Fibroblast of gingiva (primary cell): ENCODE results near the gene ACYP2.
"Not testable (repeated sequence)": the region's sequence is repeated elsewhere in the genome, so short reads cannot be mapped to it uniquely, and the experiment has no call there.

Source experiments
- DNase-seq: peaks from one replicate; pipeline ENCODE4 v3.0.0-alpha.2; 2011; ENCODE audit warnings: low read depth

The ACYP2 gene

DNA sequence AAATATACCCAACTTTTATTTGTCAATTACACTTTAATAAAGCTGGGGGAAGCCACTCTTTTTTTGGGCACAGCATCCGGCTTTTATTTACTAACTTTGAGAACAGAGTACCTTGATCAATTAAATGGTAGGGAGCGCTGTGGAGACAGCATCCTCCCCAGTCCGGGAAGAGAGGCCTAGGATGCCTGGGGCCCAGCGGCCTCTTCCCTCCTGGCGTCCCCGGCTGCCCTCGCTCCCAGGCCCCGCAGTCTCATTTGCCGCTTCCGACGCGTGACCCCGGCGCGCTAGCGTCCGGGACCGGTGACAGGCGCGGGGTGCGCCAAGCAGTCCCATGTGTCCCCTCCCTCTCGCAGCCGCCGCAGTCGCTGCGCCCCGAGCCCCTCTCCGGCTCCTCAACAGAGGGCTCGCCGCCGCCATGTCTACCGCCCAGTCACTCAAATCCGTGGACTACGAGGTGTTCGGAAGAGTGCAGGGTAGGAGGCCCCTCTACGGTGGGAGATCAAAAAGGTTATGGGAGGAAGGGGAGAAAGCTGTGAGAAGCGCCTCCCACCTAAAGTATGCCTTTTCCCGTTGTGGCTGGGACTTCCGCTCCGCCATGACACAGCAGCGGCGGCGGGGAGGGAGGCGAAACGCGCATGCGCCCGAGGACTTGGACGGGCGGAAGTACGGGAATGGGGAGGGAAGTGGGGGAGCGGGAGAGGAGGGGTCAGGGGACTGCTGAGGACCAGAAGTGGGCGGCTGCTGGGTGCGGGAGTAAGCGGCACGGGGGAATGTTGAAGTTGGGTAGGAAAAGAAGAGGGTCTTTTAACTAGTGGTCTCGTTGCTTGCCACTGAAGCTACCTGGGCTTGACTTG is at the start of gene ACYP2:
Gene ACYP2 (plus strand): TSS at position 332 of the 854 bp plus-strand sequence.
- DNase-seq: peak; percentile 97

DNA sequence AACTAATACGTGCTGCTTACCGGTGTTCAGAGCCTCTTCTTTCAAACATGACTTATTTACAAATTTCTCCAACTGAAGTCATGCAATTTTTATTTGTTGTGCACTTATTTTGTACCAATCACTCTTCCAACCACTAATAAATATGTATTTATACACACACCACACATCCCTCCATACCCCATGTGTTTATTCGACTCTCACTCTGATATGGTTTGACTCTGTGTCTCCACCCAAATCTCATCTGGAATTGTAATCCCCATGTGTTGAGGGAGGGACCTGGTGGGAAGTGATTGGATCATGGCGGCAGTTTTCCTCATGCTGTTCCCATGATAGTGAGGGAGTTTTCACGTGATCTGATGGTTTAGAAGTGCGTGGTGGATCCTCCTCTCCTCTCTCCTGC is 49.5 kb upstream of the ACYP2 start:
- no peak for DNase-seq

DNA sequence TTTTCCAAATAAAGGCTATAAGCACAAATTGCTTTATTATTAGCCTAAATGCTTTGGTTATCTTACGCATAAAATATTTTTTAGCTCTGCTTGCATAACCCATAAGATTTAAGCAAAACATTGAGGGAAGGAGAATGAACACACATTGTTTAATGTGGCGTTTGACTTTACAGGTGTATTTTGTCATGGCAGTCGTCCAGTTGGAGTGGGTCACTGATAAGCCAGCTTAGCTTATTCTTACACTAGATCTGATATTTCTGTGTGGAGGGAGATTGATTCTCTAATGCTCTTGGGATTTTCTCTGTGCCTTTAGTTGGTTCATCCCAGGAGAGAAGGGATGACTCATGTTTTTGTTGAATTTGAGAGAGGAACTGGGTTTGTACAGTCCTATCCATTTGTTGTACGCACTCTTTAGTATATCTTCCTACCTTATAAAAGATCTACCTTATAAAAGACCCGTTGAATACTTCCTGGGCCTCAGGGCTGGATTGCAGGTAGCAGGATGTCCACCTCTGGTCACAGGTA is 47.5 kb upstream of the ACYP2 start:
- DNase-seq: no peak

DNA sequence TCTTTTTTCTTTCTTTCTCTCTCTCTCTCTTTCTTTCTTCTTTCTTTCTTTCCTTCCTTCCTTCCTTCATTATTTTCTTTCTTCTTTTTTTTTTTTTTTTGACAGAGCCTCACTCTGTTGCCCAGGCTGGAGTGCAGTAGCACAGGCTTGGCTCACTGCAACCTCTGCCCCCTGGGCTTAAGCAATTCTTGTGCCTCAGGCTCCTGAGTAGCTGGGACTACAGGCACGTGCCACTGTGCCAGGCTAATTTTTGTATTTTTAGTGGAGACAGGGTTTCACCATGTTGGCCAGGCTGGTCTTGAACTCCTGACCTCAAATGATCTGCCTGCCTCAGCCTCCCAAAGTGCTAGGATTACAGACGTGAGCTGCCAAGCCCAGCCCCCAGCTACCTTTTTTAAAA is 42.9 kb upstream of the ACYP2 start:
- not testable (repeated sequence) for DNase-seq

DNA sequence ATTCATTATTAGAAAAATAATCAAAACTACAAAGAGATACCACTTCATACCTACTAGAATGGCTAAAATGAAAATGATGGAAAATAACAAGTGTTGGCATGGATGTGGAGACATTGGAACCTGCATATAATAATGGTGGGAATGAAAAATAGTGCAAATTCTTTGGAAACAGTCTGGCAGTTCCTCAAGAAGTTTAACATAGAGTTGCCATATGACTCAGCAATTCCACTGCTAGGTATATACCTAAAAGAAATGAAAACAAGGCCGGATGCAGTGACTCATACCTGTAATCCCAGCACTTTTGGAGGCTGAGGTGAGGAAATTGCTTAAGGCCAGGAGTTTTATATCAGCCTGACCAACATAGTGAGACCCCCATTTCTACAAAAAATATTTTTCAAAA is 41.6 kb upstream of the ACYP2 start:
- DNase-seq: peak; percentile 10

DNA sequence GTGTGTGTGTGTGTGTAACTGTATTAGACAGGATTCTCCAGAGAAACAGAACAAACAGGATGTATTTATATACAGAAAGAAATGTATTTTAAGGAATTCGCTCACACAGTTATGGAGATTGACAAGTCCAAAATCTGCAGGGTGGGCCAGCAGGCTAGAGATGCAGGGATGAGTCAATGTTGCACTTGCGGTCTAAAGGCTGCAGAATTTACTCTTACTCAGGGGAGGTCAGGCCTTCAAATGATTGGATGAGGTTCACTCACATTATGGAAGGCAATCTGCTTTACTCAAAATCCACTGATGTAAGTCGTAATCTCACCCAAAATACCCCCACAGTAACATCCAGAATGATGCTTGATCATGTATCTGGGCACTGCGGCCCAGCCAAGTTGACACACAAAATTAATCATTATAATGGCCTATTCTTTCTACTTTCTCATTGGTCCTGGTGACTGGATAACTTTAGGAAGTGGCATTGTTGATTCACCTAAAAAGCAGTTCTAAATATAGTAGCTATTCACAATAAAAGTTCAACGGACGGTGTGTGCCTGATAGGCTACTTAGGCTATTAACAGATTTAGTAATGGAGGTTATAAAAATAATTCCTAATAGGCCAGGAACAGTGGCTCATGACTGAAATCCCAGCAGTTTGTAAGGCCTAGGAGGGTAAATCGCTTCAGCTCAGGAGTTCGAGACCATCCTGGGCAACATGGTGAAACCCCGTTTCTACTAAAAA is 40.6 kb upstream of the ACYP2 start:
- DNase-seq: no peak

DNA sequence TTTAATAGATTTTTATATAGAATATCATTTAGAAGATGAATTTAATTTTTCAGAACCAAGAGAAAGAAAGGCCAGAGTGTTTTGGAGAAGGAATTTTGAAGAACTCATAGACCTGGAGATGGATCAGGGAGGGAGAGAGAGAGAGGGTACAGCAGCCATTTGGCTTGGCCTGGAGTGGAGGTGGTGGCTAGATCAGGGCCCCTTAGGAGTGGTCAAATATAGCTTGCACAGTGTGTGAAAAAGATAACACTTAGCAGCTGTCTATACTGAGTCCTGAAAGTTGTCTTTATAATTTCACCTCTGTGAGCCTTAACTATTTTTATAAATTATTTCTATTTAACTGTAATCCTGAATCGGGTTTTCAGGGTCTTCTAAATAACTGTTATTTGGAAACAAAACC is 38.8 kb upstream of the ACYP2 start:
- DNase-seq: no peak

DNA sequence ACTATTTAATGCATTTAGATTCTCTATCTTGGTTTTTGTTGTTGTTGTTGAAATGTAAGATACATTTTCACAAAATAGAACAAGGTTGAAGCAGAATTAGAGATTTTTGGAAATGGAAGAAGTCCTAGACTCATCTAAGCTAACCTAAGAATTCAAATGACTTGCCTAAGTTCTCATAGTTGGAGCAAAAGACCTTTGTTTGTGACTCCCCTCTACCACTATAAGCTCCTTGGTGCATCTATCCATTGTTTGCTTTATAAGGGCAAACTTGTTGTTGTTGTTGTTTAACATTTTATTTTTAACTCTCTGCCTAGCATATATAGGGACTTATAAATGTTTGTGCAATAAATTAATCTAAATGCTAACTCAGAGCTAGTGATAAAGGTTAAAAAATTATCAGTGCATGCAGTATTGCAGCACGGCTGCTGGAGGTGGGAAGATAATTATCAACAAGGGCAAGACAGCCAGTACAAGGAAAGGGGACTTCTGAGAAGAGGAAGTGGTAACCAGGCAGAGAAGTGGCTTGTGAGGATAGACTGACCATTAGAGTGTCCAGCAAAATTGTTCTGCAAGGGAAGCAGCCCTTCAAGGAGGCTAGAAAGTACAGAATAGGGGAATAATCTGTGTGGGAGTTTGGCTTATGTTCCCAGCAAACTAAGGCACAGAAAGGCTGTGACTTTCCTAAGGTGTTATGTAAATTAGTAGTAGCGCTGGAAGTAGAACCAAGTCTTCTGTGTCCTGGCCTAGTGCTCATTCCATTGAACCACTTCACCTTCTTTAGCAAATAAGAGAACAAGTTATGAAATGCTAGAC is 38.1 kb upstream of the ACYP2 start:
- DNase-seq: no peak

DNA sequence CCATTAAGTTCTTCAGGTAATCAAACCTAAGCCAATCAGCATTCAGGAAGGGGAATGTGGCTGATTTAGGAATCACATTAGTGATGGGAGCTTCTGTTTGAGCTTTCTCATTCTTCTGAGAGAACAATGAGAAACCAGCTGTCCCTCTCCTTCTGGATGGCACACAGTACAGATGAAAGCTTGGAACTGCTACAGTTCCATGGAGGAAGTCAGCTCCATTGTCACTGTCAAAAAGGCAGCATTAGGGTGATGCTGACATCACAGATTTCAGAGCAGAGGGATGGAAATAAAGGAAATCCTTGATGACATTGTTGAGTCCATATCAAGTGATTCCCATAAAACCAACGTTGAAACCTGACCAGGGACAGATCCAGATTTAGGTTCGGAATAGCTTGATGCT is 36.1 kb upstream of the ACYP2 start:
- DNase-seq: no peak

DNA sequence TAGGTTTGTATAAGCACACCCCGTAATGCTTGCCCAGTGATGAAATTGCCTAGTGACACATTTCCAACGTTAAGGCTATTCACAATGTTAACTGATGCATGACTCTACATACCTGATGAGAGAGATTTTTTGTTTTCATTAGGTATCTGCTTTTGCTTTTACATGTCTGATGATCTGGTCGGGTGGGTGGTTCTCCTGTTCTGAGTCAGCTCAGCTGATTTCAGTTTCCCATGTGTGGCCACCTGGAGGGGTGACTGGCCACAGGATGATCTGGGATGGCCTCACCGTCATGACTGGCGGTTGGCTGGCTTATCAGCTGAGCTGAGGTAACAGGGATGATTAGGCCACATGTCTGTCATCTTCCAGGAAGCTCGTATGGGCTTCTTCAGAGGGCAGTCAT is 33.8 kb upstream of the ACYP2 start:
- no peak for DNase-seq

DNA sequence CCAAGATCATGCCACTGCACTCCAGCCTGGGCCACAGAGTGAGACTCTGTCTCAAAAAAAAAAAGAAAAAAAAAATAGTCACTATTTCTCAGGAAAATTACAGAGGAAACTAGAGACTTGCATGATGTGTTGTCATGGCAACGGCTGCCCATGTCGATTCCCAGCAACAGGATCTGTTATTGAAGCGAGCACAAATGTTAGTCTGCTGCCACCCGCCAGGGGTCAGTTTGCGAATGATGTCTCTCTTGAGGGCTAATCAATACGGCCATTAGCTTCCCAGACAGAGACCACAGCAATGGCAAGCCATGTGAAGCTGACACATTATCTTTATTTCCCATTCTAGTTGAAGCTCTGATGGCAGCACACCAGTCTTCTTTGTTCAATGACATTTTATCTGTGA is 32.4 kb upstream of the ACYP2 start:
- no peak for DNase-seq

DNA sequence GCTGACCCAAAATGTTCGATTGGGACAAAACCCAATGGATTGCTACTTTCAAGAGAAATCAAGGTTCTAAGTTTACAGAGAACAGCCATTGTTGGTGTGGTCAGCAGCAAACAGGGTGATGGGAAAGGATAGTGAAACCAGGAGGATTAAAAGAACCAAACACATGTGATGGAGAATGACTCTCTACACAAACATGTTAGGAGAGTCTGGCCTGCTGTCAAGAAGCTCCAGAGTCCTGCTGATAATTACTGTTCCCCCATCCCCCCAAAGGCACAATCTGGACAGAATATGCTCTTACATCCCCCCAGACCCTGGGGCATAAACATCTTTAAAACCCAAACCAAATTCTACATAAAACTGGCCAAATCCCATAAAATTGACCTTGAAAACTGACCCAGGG is 32.0 kb upstream of the ACYP2 start:
- DNase-seq: no peak

DNA sequence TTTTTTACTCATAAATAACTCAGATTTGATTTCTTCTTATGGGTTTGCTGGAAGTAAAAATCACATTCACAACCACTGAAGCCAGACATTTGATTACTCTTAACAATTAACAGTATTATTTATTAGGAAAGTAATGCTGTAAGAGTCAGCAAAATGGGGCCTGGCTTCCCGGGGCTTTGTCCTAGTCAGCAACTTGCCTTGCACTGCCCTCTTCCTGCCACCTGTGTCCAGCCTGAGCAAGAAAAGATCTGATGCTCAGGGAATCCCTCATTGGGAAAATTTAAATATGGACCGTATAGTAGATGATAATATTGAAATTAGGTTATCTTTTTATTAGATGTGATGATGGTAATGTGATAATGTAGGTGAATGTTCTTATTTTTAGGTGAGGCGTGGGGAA is 30.8 kb upstream of the ACYP2 start:
- no peak for DNase-seq

DNA sequence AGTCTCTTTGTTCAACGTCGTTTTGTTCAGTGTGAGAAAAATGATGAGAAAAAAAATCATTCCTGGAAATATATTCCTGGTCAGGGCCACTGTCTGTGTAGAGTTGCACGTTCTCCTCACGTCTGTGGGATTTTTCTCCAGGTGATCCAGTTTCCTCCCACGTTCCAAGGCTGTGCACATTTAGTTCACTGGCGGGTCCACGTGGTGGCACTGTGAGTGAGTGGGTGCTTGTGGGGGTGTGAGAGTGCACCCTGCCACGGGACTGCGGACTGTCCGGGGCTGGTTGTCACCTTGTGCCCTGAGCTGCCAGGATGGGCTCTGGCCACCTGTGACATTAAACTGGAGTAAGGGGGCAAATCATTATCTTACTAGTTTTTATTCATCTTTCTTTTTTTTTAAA is 30.3 kb upstream of the ACYP2 start:
- DNase-seq: no peak

DNA sequence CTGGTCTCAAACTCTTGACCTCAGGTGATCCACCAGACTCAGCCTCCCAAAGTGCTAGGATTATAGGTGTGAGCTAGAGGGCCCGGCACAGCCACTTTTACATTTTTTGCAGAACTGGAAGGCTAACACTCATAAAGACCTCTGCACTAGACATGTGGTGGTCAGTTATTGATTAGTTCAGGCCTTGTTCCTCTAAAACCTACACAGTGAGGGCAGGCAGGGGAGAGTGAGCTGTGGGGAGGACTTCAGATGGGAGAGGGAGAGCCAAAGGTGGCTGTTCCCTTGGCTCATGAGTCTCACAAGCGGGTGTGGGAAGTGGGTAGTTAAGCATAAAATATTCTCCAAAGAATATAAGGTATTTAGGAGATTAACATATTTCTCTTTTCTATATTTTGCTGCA is 29.3 kb upstream of the ACYP2 start:
- DNase-seq: no peak

DNA sequence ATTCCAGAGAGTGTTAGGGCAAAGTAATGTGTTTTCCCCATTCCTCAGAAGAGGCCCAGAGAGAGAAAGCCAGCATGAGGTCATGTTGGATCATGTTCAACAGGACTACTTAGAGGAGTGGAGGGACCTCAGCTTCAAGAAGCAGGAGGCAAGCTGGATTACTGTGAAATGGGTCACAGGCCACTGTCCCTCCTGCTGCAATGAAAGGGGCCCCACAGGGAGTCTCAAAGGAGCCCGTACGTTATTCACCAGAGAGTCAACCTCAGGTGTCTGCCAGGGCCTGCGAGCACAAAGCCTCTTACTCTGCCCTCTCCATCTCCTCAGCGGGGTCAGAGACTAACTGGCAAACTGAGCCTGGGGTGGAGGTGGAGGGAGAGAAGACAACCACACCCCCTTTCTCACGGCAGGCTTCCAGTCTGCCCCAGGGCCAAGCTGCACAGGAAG is 27.2 kb upstream of the ACYP2 start:
- DNase-seq: no peak

DNA sequence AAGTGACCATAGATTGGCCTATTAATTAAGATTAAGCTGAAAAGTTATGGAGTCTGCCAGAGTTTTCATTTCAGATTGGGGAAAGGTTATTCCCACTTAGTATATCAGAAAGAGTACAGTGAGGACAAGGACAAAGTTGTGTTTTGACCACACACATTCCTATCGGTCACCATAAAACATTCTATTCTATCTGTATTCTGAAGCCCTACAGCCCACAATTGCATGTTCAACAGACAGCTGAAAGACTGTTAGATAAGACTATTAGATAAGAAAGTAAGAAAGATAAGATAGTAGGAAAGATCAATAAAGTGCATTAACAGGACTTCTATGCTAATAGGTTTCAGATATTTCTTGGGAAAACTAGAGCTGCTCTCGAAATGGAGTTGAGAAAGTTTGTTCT is 26.7 kb upstream of the ACYP2 start:
- no peak for DNase-seq

DNA sequence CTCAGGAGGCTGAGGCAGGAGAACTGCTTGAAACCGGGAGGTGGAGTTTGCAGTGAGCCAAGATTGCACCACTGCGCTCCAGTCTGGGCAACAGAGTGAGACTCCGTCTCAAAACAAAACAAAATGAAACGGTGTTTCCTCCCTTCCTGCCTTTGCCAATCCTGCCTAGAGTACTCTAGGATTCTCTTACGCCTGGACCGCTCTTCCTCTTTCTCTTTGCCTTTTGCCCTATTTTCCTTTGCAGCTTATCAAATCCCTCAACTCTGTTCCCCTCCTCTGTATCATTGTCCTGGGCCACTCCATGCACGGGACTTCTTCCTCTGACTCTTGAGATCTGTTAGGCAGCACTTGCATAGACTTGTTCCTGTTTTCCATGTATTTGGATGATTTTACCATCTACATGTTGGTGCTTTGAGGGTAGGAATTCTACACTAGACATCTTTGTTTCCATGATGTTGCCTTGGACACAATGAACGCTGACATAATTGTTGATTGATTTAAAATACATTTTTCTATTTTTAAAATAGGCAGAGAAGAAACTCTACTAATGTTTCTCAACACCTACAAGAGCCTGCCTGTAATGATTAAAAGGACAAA is 24.8 kb upstream of the ACYP2 start:
- no peak for DNase-seq

DNA sequence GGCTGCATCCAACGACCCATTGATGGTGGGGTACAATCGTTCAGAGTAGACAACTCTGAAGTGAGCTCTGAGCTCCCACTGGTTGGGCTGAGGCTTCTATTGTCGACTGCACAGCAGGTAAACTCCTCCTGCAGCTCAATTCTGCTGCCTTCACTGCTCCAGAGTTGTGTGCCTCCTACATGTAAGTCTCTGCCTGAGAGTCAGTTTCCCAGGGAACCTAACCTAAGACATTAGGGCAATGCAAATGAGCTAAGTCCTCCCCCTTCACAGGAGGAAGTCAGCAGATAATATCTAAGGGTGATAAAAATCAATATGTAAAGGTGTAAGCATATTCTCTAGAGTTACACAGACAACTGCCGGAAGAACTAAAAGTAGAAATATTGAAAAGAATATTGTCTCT is 22.5 kb upstream of the ACYP2 start:
- no peak for DNase-seq

DNA sequence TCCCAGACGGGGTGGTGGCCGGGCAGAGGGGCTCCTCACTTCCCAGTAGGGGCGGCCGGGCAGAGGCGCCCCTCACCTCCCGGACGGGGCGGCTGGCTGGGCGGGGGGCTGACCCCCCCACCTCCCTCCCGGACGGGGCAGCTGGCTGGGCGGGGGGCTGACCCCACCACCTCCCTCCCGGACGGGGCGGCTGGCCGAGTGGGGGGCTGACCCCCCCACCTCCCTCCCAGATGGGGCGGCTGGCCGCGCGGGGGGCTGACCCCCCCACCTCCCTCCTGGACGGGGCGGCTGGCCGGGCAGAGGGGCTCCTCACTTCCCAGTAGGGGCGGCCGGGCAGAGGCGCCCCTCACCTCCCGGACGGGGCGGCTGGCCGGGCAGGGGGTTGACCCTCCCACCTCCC is 20.0 kb upstream of the ACYP2 start:
- DNase-seq: not testable (repeated sequence)

DNA sequence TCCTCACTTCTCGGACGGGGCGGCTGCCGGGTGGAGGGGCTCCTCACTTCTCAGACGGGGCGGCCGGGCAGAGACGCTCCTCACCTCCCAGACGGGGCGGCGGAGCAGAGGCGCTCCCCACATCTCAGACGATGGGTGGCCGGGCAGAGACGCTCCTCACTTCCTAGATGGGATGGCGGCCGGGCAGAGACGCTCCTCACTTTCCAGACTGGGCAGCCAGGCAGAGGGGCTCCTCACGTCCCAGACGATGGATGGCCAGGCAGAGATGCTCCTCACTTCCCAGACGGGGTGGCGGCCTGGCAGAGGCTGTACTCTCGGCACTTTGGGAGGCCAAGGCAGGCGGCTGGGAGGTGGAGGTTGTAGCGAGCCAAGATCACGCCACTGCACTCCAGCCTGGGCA is 19.3 kb upstream of the ACYP2 start:
- not testable (repeated sequence) for DNase-seq

DNA sequence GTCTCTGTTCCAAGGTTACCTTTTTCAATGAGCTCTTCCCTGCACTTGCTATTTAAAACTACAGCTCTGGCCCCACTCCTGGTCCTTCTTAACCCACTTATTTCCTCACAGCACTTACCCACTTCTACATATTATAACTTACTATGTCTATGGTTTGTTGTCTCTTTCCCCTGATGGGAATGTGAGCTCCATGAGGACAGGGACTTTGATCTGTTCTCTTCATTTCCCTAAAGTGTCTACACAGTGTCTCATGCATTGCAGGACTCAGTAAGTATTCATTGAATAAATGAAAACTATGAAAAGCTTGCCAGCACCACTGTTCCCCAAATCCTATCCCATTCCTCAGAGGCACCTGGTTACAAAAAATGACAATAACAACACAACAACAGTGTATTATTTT is 18.3 kb upstream of the ACYP2 start:
- DNase-seq: no peak
